D721Med (cell line): ENCODE measurements around the gene UCHL1.
"Not testable (repeated sequence)": the region's sequence is repeated elsewhere in the genome, so short reads cannot be mapped to it uniquely, and the experiment has no call there.

ENCODE experiments used
- DNase-seq: peaks from one replicate; pipeline ENCODE4 v3.0.0; 2011; ENCODE audit warnings: low spot score; ENCODE audit not compliant: insufficient read length
- FAIRE-seq: peaks from 2 replicates; lab custom pipeline; 2011; peaks lifted over from hg19 to GRCh38; lab: Jason Lieb, UNC
- CTCF ChIP-seq: IDR thresholded peaks from 2 replicates; pipeline ENCODE4 v1.5.1; 2012; ENCODE audit warnings: mild to moderate bottlenecking, control low read depth; ENCODE audit not compliant: insufficient read depth; ENCODE audit errors: missing control alignments

UCHL1 gene

GRCh38 chr4:41260116-41260733 is 3.5 kb downstream of the UCHL1 start:
- DNase-seq (no peak), FAIRE-seq (no peak)
- no peak for TF ChIP-seq CTCF

- TF ChIP-seq CTCF = no peak
- DNase-seq (no peak), FAIRE-seq (no peak)
Observed at GRCh38 chr4:41262198-41262597, 5.5 kb downstream of the UCHL1 start.

- peak; percentile 98 for FAIRE-seq
Observed at GRCh38 chr4:41264212-41264611, 7.5 kb downstream of the UCHL1 start.

GRCh38 chr4:41267997-41268396 is 11.3 kb downstream of the UCHL1 start:
- no peak for TF ChIP-seq CTCF
- DNase-seq (no peak), FAIRE-seq (no peak)

More at GRCh38 chr4:41264212-41264611, 7.5 kb downstream of the UCHL1 start:
- DNase-seq = peak; percentile 54
- TF ChIP-seq CTCF = no peak

- no peak for TF ChIP-seq CTCF
- FAIRE-seq (no peak), DNase-seq (no peak)
Observed at GRCh38 chr4:41268721-41269517, 12.2 kb downstream of the UCHL1 start.

GRCh38 chr4:41269682-41270081 is 13.0 kb downstream of the UCHL1 start:
- FAIRE-seq (no peak), DNase-seq (no peak)
- no peak for TF ChIP-seq CTCF

- DNase-seq, FAIRE-seq: not testable (repeated sequence)
Observed at GRCh38 chr4:41275931-41276330, 19.2 kb downstream of the UCHL1 start.
